Measurements from ENCODE around the gene ARHGAP5.
A peak's percentile ranks its signal among the peaks of the same experiment; 100 is the strongest.

Gene ARHGAP5

GRCh38 chr14:32171469-32171868 lies 94.4 kb downstream of the ARHGAP5 start:
- no peak for DNase-seq (ENCODE audit: low read depth)

GRCh38 chr14:32183151-32184058 lies 106.3 kb downstream of the ARHGAP5 start:
- no peak for DNase-seq (ENCODE audit: low read depth)

GRCh38 chr14:32185097-32185496 lies 108.0 kb downstream of the ARHGAP5 start:
- no peak for DNase-seq (ENCODE audit: low read depth)

GRCh38 chr14:32186248-32186647 lies 109.1 kb downstream of the ARHGAP5 start:
- no peak for DNase-seq (ENCODE audit: low read depth)

- no peak for DNase-seq (ENCODE audit: low read depth)
Measured at GRCh38 chr14:32189811-32190210, 112.7 kb downstream of the ARHGAP5 start.

- no peak for DNase-seq (ENCODE audit: low read depth)
Measured at GRCh38 chr14:32190673-32191072, 113.6 kb downstream of the ARHGAP5 start.

- DNase-seq (ENCODE audit: low read depth) = no peak
Measured at GRCh38 chr14:32192712-32193373, 115.7 kb downstream of the ARHGAP5 start.

- no peak for DNase-seq (ENCODE audit: low read depth)
Measured at GRCh38 chr14:32193532-32193931, 116.4 kb downstream of the ARHGAP5 start.

- DNase-seq (ENCODE audit: low read depth) = no peak
Measured at GRCh38 chr14:32195636-32196035, 118.5 kb downstream of the ARHGAP5 start.

GRCh38 chr14:32197919-32198318 lies 120.8 kb downstream of the ARHGAP5 start:
- no peak for DNase-seq (ENCODE audit: low read depth)

GRCh38 chr14:32200368-32201192 lies 123.5 kb downstream of the ARHGAP5 start:
- DNase-seq (ENCODE audit: low read depth) = no peak

- peak; percentile 52 for DNase-seq (ENCODE audit: low read depth)
Measured at GRCh38 chr14:32201193-32201815, 124.2 kb downstream of the ARHGAP5 start.

GRCh38 chr14:32201816-32202490 lies 124.8 kb downstream of the ARHGAP5 start, which contains the start of gene RNU6-7:
Gene RNU6-7, plus strand, starts transcription at chr14:32202045.
- DNase-seq (ENCODE audit: low read depth) = no peak

GRCh38 chr14:32202491-32202997 lies 125.4 kb downstream of the ARHGAP5 start:
- DNase-seq (ENCODE audit: low read depth) = no peak

GRCh38 chr14:32202998-32203882 lies 126.1 kb downstream of the ARHGAP5 start, which contains the start of gene RNU6-8:
Gene RNU6-8, minus strand, starts transcription at chr14:32203269.
- peak; percentile 73 for DNase-seq (ENCODE audit: low read depth)

- DNase-seq (ENCODE audit: low read depth) = no peak
Measured at GRCh38 chr14:32203928-32204357, 126.8 kb downstream of the ARHGAP5 start.

GRCh38 chr14:32205554-32205953 lies 128.4 kb downstream of the ARHGAP5 start:
- DNase-seq (ENCODE audit: low read depth) = no peak

- no peak for DNase-seq (ENCODE audit: low read depth)
Measured at GRCh38 chr14:32205984-32206383, 128.9 kb downstream of the ARHGAP5 start.

- no peak for DNase-seq (ENCODE audit: low read depth)
Measured at GRCh38 chr14:32206552-32206951, 129.4 kb downstream of the ARHGAP5 start.

- DNase-seq (ENCODE audit: low read depth) = no peak
Measured at GRCh38 chr14:32208490-32208889, 131.4 kb downstream of the ARHGAP5 start.
